H1 (cell line): Measurements from ENCODE around the gene MGAT5B. TPM values are rescaled to one million over a fixed set of nuclear protein-coding genes. Genes with fewer than 3 reads are reported as not detected.

Experiments used
- CHD7 ChIP-seq: fragments of 300-600 bp; sonication (generic); IDR thresholded peaks from 2 replicates; pipeline ENCODE4 v1.7.1; 2012; ENCODE audit warnings: low read length, moderate library complexity, mild to moderate bottlenecking, inconsistent platforms; ENCODE audit not compliant: insufficient replicate concordance
- EGR1 ChIP-seq: IDR thresholded peaks from 2 replicates; pipeline ENCODE4 v1.6.1; 2011; ENCODE audit warnings: low read depth, low read length, borderline replicate concordance
- POU5F1 ChIP-seq: IDR thresholded peaks from 2 replicates; pipeline ENCODE4 v1.6.1; 2011; ENCODE audit warnings: low read depth, mild to moderate bottlenecking, low read length, moderate library complexity
- SUZ12 ChIP-seq: fragments of 200-600 bp; sonication (generic); IDR thresholded peaks from 2 replicates; pipeline ENCODE4 v1.6.1; 2012; ENCODE audit warnings: mild to moderate bottlenecking, inconsistent platforms, low read length, moderate library complexity, mixed read lengths
- TAF7 ChIP-seq: optimal IDR thresholded peaks from 2 replicates; pipeline ENCODE3; 2011; ENCODE audit warnings: low read depth, mild to moderate bottlenecking, inconsistent platforms, low read length, moderate library complexity, borderline replicate concordance
- polyA plus RNA-seq, 7 experiments: library from polyadenylated mRNA; depleted of rRNA in 3 of 7; stranded (reverse) in 5 of 7; unstranded in 2 of 7; fragments of >200 nt in 5 of 7; fragments of 200-250 nt in 2 of 7; gene quantifications; 1 replicate in 5 of 7; 2 replicates in 1 of 7; 4 replicates in 1 of 7; pipeline versions ENCODE4 v1.2.1 to v1.2.3, GENCODE V29; 2011 to 2013; ENCODE audit warnings: missing spikeins in 2 of 7, mixed read lengths in 2 of 7
- total RNA-seq: library from RNA; stranded (reverse); fragmentation: NEBNext Ultra II Directional; extraction: Animal tissue kit (Norgen Biotek cat#: 25700); gene quantifications from 2 replicates; pipeline ENCODE4 v1.2.1, GENCODE V29; 2021
- TF ChIP-seq, protein P1 (sequence below), 3 experiments: IDR thresholded peaks; 1 replicate in 2 of 3; 2 replicates in 1 of 3; pipeline versions ENCODE4 v1.5.1 to v1.6.1; 2011; ENCODE audit warnings: low read length in 3 of 3, mild to moderate bottlenecking in 3 of 3, inconsistent platforms in 2 of 3, low read depth in 1 of 3, moderate library complexity in 1 of 3; ENCODE audit not compliant: insufficient read depth in 1 of 3; ENCODE audit errors: control extremely low read depth in 1 of 3

The MGAT5B gene
- total and polyA plus RNA-seq, 2 of the 8 experiments (the other 6 are each of a cell fraction or from before 2014, with no cell fraction given): 7.9 to 8.2 TPM

GRCh38 chr17:76986365-76986764, 118.2 kb downstream of the MGAT5B start (continued):
- TF ChIP-seq SUZ12: no peak
- no peak for TF ChIP-seq POU5F1
- TF ChIP-seq TAF7: no peak
- TF ChIP-seq CHD7: no peak
- TF ChIP-seq, protein P1, sequence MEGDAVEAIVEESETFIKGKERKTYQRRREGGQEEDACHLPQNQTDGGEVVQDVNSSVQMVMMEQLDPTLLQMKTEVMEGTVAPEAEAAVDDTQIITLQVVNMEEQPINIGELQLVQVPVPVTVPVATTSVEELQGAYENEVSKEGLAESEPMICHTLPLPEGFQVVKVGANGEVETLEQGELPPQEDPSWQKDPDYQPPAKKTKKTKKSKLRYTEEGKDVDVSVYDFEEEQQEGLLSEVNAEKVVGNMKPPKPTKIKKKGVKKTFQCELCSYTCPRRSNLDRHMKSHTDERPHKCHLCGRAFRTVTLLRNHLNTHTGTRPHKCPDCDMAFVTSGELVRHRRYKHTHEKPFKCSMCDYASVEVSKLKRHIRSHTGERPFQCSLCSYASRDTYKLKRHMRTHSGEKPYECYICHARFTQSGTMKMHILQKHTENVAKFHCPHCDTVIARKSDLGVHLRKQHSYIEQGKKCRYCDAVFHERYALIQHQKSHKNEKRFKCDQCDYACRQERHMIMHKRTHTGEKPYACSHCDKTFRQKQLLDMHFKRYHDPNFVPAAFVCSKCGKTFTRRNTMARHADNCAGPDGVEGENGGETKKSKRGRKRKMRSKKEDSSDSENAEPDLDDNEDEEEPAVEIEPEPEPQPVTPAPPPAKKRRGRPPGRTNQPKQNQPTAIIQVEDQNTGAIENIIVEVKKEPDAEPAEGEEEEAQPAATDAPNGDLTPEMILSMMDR (IDR thresholded peaks at IDR 0.05; ENCODE audit: control extremely low read depth in 1 of 3, insufficient read depth in 1 of 3, low read depth in 1 of 3, low read length in 3 of 3): no peak
- no peak for TF ChIP-seq EGR1
- TF ChIP-seq, all 59 proteins: peak for 0
